Sigmoid colon (tissue), 7 donors: ENCODE results near the gene RAB6D. TPM values are rescaled to one million over a fixed set of nuclear protein-coding genes. Genes with fewer than 3 reads are reported as not detected.
"Not testable (repeated sequence)": the region's sequence is repeated elsewhere in the genome, so short reads cannot be mapped to it uniquely, and the experiment has no call there.

Source experiments
- DNase-seq: peaks from one replicate; pipeline ENCODE4 v3.0.0-alpha.2; 2019
- H3K27ac ChIP-seq, 4 donors: fragments of 200-600 bp; sonication (generic); one replicate each; pipeline ENCODE4 v1.5.1; 2016 to 2019; ENCODE audit warnings: mild to moderate bottlenecking in 1 of 4
- H3K27me3 ChIP-seq, 3 donors: fragments of 200-600 bp; sonication (generic); one replicate each; pipeline ENCODE4 v1.5.1; 2019; ENCODE audit warnings: mild to moderate bottlenecking in 1 of 3
- H3K36me3 ChIP-seq, 4 donors: fragments of 200-600 bp; sonication (generic); one replicate each; pipeline ENCODE4 v1.5.1; 2016 to 2019
- H3K4me1 ChIP-seq, 4 donors: fragments of 200-600 bp; sonication (generic); one replicate each; pipeline ENCODE4 v1.5.1; 2017 to 2019
- H3K4me3 ChIP-seq, 4 donors: fragments of 200-600 bp; sonication (generic); one replicate each; pipeline ENCODE4 v1.5.1; 2017 to 2019; ENCODE audit warnings: mild to moderate bottlenecking in 2 of 4, moderate library complexity in 1 of 4
- H3K9me3 ChIP-seq, 4 donors: fragments of 200-600 bp in 3 of 4; sonication (generic) in 3 of 4; one replicate each; pipeline versions ENCODE4 v1.5.1 to v1.6.1; 2013 to 2019
- CTCF ChIP-seq, 4 experiments: fragments of 450-650 bp in 3 of 4; fragments of 200-600 bp in 1 of 4; IDR thresholded peaks; one replicate each; pipeline ENCODE4 v1.5.1; 2016 to 2019; ENCODE audit warnings: antibody characterized with exemption in 4 of 4, mild to moderate bottlenecking in 3 of 4, moderate library complexity in 2 of 4
- EP300 ChIP-seq, 4 donors: sonication (generic); formaldehyde crosslinking; IDR thresholded peaks; one replicate each; pipeline ENCODE4 v1.6.1; 2017; ENCODE audit warnings: antibody characterized with exemption in 4 of 4
- POLR2A ChIP-seq, 2 donors: fragments of 450-650 bp; IDR thresholded peaks; one replicate each; pipeline ENCODE4 v1.6.1; 2016; ENCODE audit warnings: antibody characterized with exemption in 2 of 2, mild to moderate bottlenecking in 2 of 2, moderate library complexity in 2 of 2
- POLR2AphosphoS5 ChIP-seq, 4 donors: sonication (generic); formaldehyde crosslinking; IDR thresholded peaks; one replicate each; pipeline ENCODE4 v1.6.1; 2017; ENCODE audit warnings: antibody characterized with exemption in 4 of 4
- WGBS, 2 donors: extraction: QIAGEN DNeasy Blood & Tissue Kit; methylation state at CpG; one replicate each; pipeline ENCODE4 v1.1.7; 2013; 5-methylcytosine and 5-hydroxymethylcytosine counted together
- intact Hi-C: fragments of 100-400 bp; cut with DNase I; formaldehyde crosslinking; loops from one replicate; pipeline ENCODE4 v1.15.1; 2023
- polyA plus RNA-seq, 3 donors: library from polyadenylated mRNA; stranded (reverse); fragments of 200-250 nt; gene quantifications; one replicate each; pipeline ENCODE4 v1.2.3, GENCODE V29; 2013
- total RNA-seq, 4 donors: library from RNA; depleted of rRNA; stranded (reverse); fragments of >200 nt; gene quantifications; one replicate each; pipeline ENCODE4 v1.1.0, GENCODE V29; 2016
- donor health status: healthy with polysubstance abuse.
- donor health status: Bipolar disorder and iron deficiency.
- donor health status: healthy.

Gene RAB6D
- total and polyA plus RNA-seq, 7 donors, result 0.63 to 1.2 (median 1.2) TPM; not detected in 4

GRCh38 chr2:131394147-131394931, 30.4 kb upstream of the RAB6D start:
- Histone ChIP-seq H3K27me3 (peaks cover 0 to 10% (median 5%) of the 10 kb centered on the region in 3 donors), H3K36me3 (no peaks in the 10 kb centered on the region), H3K4me3 (no peak overlapping the region), H3K27ac (no peak overlapping the region), H3K9me3 (no peaks in the 10 kb centered on the region), H3K4me1 (no peaks in the 10 kb centered on the region)
- TF ChIP-seq POLR2A (IDR thresholded peaks at IDR 0.05) (no peak), EP300 (IDR thresholded peaks at IDR 0.05) (no peak), POLR2AphosphoS5 (IDR thresholded peaks at IDR 0.05) (no peak), CTCF (IDR thresholded peaks at IDR 0.05) (no peak)
- WGBS, 2 donors, result 11 to 26% methylated on average over 45 of the region's 45 CpGs
- no peak for DNase-seq
- intact Hi-C loops, result no loop called here

- DNase-seq, H3K36me3 ChIP-seq, H3K9me3 ChIP-seq, H3K27me3 ChIP-seq, H3K4me1 ChIP-seq, H3K4me3 ChIP-seq, intact Hi-C loops, H3K27ac ChIP-seq: not testable (repeated sequence)
- 62 to 83% methylated on average over 8 of the region's 9 CpGs for WGBS, 2 donors
Measured at GRCh38 chr2:131391953-131392352, 28.0 kb upstream of the RAB6D start.

GRCh38 chr2:131391471-131391870, 27.5 kb upstream of the RAB6D start:
- H3K4me3 ChIP-seq, H3K27ac ChIP-seq, intact Hi-C loops, H3K9me3 ChIP-seq, H3K36me3 ChIP-seq, H3K4me1 ChIP-seq, DNase-seq, H3K27me3 ChIP-seq: not testable (repeated sequence)
- WGBS, 2 donors, result 92 to 94% methylated on average over 11 of the region's 11 CpGs

GRCh38 chr2:131390495-131391130, 26.6 kb upstream of the RAB6D start:
- H3K9me3 ChIP-seq, H3K27ac ChIP-seq, DNase-seq, H3K4me3 ChIP-seq, H3K27me3 ChIP-seq, H3K36me3 ChIP-seq, intact Hi-C loops, H3K4me1 ChIP-seq: not testable (repeated sequence)
- WGBS, 2 donors, result 90 to 94% methylated on average over 9 of the region's 9 CpGs

- Histone ChIP-seq H3K27ac (no peak overlapping the region), H3K36me3 (no peaks in the 10 kb centered on the region), H3K4me1 (no peaks in the 10 kb centered on the region), H3K27me3 (peaks cover 0 to 3% (median 0%) of the 10 kb centered on the region in 3 donors), H3K9me3 (no peaks in the 10 kb centered on the region), H3K4me3 (no peak overlapping the region)
- TF ChIP-seq POLR2A (IDR thresholded peaks at IDR 0.05), result no peak
- no peak for TF ChIP-seq CTCF (IDR thresholded peaks at IDR 0.05)
- TF ChIP-seq POLR2AphosphoS5 (IDR thresholded peaks at IDR 0.05), result no peak
- TF ChIP-seq EP300 (IDR thresholded peaks at IDR 0.05), result no peak
- DNase-seq, result no peak
- WGBS, 2 donors, result 91 to 95% methylated on average over 10 of the region's 10 CpGs
- intact Hi-C loops, result no loop called here
Measured at GRCh38 chr2:131389657-131390056, 25.7 kb upstream of the RAB6D start.

- WGBS, 2 donors, result 63 to 70% methylated on average over 6 of the region's 6 CpGs
- H3K4me3 ChIP-seq, DNase-seq, H3K36me3 ChIP-seq, H3K9me3 ChIP-seq, intact Hi-C loops, H3K27me3 ChIP-seq, H3K4me1 ChIP-seq, H3K27ac ChIP-seq: not testable (repeated sequence)
Measured at GRCh38 chr2:131388834-131389233, 24.9 kb upstream of the RAB6D start.

- H3K4me3 ChIP-seq, H3K9me3 ChIP-seq, H3K27ac ChIP-seq, H3K27me3 ChIP-seq, H3K4me1 ChIP-seq, H3K36me3 ChIP-seq, DNase-seq, intact Hi-C loops: not testable (repeated sequence)
- WGBS, 2 donors, result 93 to 95% methylated on average over 1 of the region's 1 CpG
Measured at GRCh38 chr2:131373111-131373510, 9.1 kb upstream of the RAB6D start.
